ENCODE data around the gene BCL3. TPM values are rescaled to one million over a fixed set of nuclear protein-coding genes. Genes with fewer than 3 reads are reported as not detected.

The BCL3 gene
- total RNA-seq, 1 experiment from 2014 or later: 7.8 TPM

DNA sequence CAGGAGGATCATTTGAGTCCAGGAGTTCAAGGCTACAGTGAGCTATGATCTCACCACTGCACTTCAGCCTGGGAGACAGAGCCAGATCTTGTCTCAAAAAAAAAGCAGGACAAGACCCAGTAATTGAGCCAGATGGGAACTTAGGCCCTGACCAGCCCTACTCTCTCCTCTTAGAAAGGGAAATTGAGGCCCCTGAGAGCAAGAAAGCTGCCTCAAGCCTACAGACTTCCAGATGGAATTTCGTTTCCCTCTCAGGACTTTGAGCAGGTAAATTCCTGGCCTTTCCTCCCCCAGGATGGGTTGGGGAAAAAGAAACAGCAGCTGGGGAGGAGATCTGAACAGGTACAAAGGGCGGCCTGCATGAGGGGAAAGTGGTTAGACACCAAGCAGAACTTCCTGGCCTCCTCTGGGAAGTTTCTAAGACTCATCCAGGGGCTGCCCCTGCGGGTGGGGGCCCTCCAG lies 3.6 kb upstream of the BCL3 start:
- no peak overlapping the region for H3K4me3 Mint-ChIP-seq
- H3K27ac Mint-ChIP-seq: no peak overlapping the region
- TF ChIP-seq TEAD4 (CRISPR knock-in tag; IDR thresholded peaks at IDR 0.05) (no peak), MXD4 (CRISPR knock-in tag; IDR thresholded peaks at IDR 0.05; ENCODE audit: borderline replicate concordance) (no peak), NR3C1 (CRISPR knock-in tag; conservative IDR thresholded peaks at IDR 0.05; ENCODE audit: low read depth) (no peak), ZNF232 (CRISPR knock-in tag; IDR thresholded peaks at IDR 0.05) (no peak), ZNF532 (CRISPR knock-in tag; IDR thresholded peaks at IDR 0.05; ENCODE audit: borderline replicate concordance) (no peak), RELA (CRISPR knock-in tag; IDR thresholded peaks at IDR 0.05; ENCODE audit: borderline replicate concordance) (no peak)
- TF ChIP-seq, protein P1, sequence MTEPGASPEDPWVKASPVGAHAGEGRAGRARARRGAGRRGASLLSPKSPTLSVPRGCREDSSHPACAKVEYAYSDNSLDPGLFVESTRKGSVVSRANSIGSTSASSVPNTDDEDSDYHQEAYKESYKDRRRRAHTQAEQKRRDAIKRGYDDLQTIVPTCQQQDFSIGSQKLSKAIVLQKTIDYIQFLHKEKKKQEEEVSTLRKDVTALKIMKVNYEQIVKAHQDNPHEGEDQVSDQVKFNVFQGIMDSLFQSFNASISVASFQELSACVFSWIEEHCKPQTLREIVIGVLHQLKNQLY (CRISPR knock-in tag; IDR thresholded peaks at IDR 0.05): no peak
- TF ChIP-seq, protein P2, sequence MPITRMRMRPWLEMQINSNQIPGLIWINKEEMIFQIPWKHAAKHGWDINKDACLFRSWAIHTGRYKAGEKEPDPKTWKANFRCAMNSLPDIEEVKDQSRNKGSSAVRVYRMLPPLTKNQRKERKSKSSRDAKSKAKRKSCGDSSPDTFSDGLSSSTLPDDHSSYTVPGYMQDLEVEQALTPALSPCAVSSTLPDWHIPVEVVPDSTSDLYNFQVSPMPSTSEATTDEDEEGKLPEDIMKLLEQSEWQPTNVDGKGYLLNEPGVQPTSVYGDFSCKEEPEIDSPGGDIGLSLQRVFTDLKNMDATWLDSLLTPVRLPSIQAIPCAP (CRISPR knock-in tag; IDR thresholded peaks at IDR 0.05): no peak
- ChIA-PET CTCF (interaction anchor here (0.9 to 2.2 kb wide), 5 partner anchors 12 to 174 kb away, joined by 3 to 19 read pairs (median 6); no protein-coding TSS in a partner anchor), POLR2A (interaction anchor here (0.6 to 0.8 kb wide), 2 partner anchors 14 to 25 kb away, joined by 3 read pairs; no protein-coding TSS in a partner anchor)
- H3K4me1 Mint-ChIP-seq: peaks cover 17% of the 10 kb centered on the region
- ATAC-seq (no peak), DNase-seq (ENCODE audit: low spot score) (no peak)
- peaks cover 50% of the 10 kb centered on the region for H3K27me3 Mint-ChIP-seq (ENCODE audit: low read depth)
- H3K36me3 Mint-ChIP-seq: no peaks in the 10 kb centered on the region
- no peaks in the 10 kb centered on the region for H3K9me3 Mint-ChIP-seq

DNA sequence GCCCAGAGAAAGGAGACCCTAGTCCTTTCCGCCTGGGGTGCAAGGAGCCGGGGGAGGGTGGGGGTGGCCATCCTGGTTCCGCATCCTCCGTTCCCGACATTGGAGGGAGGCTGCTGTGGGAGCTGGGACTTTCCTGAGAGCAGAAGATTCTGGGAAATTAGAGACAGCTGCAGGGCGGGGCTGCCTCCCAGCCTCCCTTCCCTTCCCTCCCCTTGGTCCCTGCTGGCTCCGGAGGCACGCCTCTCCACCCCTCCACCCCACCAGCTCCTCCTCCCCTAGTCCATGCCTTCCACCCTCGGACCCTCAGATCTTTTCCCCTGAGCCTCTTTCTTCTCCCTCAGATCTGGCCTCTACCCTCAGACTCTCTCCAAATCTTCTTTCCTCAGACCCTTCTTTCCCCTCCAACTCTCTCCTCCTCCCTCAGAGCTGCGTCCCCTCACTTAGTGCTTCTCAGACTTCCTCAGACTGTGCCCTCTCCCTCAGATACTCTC lies 3.1 kb upstream of the BCL3 start:
- POLR2A ChIA-PET: interaction anchor here (0.6 to 0.8 kb wide), 2 partner anchors 13 to 25 kb away, joined by 3 read pairs; no protein-coding TSS in a partner anchor
- CTCF ChIA-PET: interaction anchor here (0.9 to 2.2 kb wide), 5 partner anchors 12 to 175 kb away, joined by 3 to 19 read pairs (median 6); no protein-coding TSS in a partner anchor
- peaks cover 17% of the 10 kb centered on the region for H3K4me1 Mint-ChIP-seq
- H3K36me3 Mint-ChIP-seq: no peaks in the 10 kb centered on the region
- no peak overlapping the region for H3K27ac Mint-ChIP-seq
- peaks cover 54% of the 10 kb centered on the region for H3K27me3 Mint-ChIP-seq (ENCODE audit: low read depth)
- ATAC-seq (peak; percentile 20), DNase-seq (ENCODE audit: low spot score) (peak; percentile 41)
- no peak overlapping the region for H3K4me3 Mint-ChIP-seq
- TF ChIP-seq, protein P3, sequence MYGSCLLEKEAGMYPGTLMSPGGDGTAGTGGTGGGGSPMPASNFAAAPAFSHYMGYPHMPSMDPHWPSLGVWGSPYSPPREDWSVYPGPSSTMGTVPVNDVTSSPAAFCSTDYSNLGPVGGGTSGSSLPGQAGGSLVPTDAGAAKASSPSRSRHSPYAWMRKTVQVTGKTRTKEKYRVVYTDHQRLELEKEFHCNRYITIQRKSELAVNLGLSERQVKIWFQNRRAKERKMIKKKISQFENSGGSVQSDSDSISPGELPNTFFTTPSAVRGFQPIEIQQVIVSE (CRISPR knock-in tag; IDR thresholded peaks at IDR 0.05; ENCODE audit: borderline replicate concordance): no peak
- TF ChIP-seq ZNF138 (CRISPR knock-in tag; conservative IDR thresholded peaks at IDR 0.05): no peak
- TF ChIP-seq ZMAT4 (CRISPR knock-in tag; IDR thresholded peaks at IDR 0.05): no peak
- TF ChIP-seq JUN (CRISPR knock-in tag; IDR thresholded peaks at IDR 0.05): no peak
- H3K9me3 Mint-ChIP-seq: no peaks in the 10 kb centered on the region

GRCh38 chr19:44745887-44746600 lies 2.5 kb upstream of the BCL3 start:
- ATAC-seq: no peak
- ChIA-PET CTCF (interaction anchor here (0.9 to 2.2 kb wide), 4 partner anchors 22 to 175 kb away, joined by 3 to 19 read pairs (median 7); no protein-coding TSS in a partner anchor), POLR2A (no interaction called here)
- Mint-ChIP-seq H3K9me3 (no peaks in the 10 kb centered on the region), H3K4me1 (peaks cover 17% of the 10 kb centered on the region), H3K36me3 (no peaks in the 10 kb centered on the region), H3K27ac (no peak overlapping the region), H3K4me3 (peak overlapping the region; percentile 26), H3K27me3 (ENCODE audit: low read depth) (peaks cover 61% of the 10 kb centered on the region)
- DNase-seq (ENCODE audit: low spot score): no peak
- no peak for TF ChIP-seq E2F1 (CRISPR knock-in tag; IDR thresholded peaks at IDR 0.05)
- TF ChIP-seq, protein P4, sequence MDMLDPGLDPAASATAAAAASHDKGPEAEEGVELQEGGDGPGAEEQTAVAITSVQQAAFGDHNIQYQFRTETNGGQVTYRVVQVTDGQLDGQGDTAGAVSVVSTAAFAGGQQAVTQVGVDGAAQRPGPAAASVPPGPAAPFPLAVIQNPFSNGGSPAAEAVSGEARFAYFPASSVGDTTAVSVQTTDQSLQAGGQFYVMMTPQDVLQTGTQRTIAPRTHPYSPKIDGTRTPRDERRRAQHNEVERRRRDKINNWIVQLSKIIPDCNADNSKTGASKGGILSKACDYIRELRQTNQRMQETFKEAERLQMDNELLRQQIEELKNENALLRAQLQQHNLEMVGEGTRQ (CRISPR knock-in tag; IDR thresholded peaks at IDR 0.05): no peak
- TF ChIP-seq, protein P5, sequence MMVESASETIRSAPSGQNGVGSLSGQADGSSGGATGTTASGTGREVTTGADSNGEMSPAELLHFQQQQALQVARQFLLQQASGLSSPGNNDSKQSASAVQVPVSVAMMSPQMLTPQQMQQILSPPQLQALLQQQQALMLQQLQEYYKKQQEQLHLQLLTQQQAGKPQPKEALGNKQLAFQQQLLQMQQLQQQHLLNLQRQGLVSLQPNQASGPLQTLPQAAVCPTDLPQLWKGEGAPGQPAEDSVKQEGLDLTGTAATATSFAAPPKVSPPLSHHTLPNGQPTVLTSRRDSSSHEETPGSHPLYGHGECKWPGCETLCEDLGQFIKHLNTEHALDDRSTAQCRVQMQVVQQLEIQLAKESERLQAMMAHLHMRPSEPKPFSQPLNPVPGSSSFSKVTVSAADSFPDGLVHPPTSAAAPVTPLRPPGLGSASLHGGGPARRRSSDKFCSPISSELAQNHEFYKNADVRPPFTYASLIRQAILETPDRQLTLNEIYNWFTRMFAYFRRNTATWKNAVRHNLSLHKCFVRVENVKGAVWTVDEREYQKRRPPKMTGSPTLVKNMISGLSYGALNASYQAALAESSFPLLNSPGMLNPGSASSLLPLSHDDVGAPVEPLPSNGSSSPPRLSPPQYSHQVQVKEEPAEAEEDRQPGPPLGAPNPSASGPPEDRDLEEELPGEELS (CRISPR knock-in tag; IDR thresholded peaks at IDR 0.05): no peak

Data from WTC11 (cell line).